Activated naive CD8-positive, alpha-beta T cell treated with anti-CD3 and anti-CD28 coated beads, Interleukin-2, amount 10 ng/mL, durations not matched to agents 7 days and 5 days (primary cell): Measurements from ENCODE around the gene CARD11. TPM values are rescaled to one million over a fixed set of nuclear protein-coding genes. Genes with fewer than 3 reads are reported as not detected.

Source experiments
- ATAC-seq: fragments of 150-1000 bp; cut with Tn5 transposase; one replicate; pipeline ENCODE4 v1.10.0; 2021; ENCODE audit warnings: low read depth, moderate library complexity
- POLR2A ChIA-PET: fragments of 350-600 bp; sonication (Branson Sonifier 250); formaldehyde crosslinking; loops from one replicate; lab custom pipeline; 2021; ENCODE audit warnings: antibody characterized with exemption; lab: Charles Lee
- DNase-seq: peaks from one replicate; pipeline ENCODE4 v3.0.0; 2021
- H3K27ac Mint-ChIP-seq: one replicate; pipeline ENCODE4 v1.8.0; 2022; ENCODE audit warnings: mild to moderate bottlenecking, mixed read lengths
- H3K27me3 Mint-ChIP-seq: one replicate; pipeline ENCODE4 v1.8.0; 2022; ENCODE audit warnings: mild to moderate bottlenecking, moderate library complexity, mixed read lengths
- H3K36me3 Mint-ChIP-seq: one replicate; pipeline ENCODE4 v1.8.0; 2021; ENCODE audit warnings: mild to moderate bottlenecking, mixed read lengths
- H3K4me1 Mint-ChIP-seq: one replicate; pipeline ENCODE4 v1.8.0; 2021; ENCODE audit warnings: mixed read lengths
- H3K4me3 Mint-ChIP-seq: one replicate; pipeline ENCODE4 v1.8.0; 2022; ENCODE audit warnings: mild to moderate bottlenecking, moderate library complexity, mixed read lengths
- H3K9me3 Mint-ChIP-seq: one replicate; pipeline ENCODE4 v1.8.0; 2021; ENCODE audit warnings: mixed read lengths
- total RNA-seq, 2 experiments: library from RNA; stranded (reverse); gene quantifications; one replicate each; pipeline ENCODE4 v1.2.3, GENCODE V29; 2021

Gene CARD11
- total RNA-seq, 2 experiments from 2014 or later: 140 to 151 TPM

DNA sequence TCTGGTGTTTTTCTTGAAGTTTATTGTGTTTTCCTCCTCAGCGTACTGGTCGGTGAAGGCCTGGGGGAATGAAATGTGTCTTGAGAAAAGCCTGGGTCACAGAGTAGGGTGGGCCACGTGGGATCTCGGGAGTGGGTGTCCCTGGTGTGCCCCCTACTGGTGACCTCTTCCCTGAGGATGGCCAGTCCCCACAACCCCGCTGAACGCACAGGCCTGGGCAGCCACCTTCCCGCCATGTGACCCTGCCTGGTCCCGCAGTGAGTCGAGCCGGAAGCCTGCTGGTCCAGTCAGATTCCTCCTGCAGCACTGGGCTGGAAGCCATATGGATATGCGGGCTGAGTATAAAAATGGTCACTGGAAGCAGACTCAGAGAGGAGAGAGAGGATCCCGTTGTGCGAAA lies 146.6 kb downstream of the CARD11 start:
- POLR2A ChIA-PET: no interaction called here
- no peak overlapping the region for H3K4me3 Mint-ChIP-seq
- no peaks in the 10 kb centered on the region for H3K27me3 Mint-ChIP-seq
- peaks cover 8% of the 10 kb centered on the region for H3K36me3 Mint-ChIP-seq
- peaks cover 20% of the 10 kb centered on the region for H3K4me1 Mint-ChIP-seq
- H3K27ac Mint-ChIP-seq: no peak overlapping the region
- no peaks in the 10 kb centered on the region for H3K9me3 Mint-ChIP-seq
- DNase-seq (no peak), ATAC-seq (no peak)

DNA sequence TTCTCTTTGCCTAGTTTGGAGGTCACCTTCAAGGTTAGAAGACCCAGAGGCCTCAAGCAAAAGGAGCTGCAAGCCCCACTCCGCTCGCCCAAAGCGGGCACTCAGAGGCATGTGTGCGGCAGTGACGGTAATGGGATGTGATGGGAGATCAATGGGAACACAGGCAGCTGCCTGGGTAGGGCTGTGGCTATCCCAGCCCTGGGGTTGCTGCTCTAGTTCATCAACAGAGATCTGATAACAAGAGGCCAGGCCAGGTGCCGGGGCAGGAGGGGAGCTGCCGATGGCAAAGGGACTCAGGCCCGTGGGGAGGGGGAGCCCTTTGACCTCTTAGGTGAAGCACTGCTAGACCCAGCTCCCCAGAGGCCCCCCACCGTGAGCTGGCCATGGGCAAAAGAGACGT lies 147.5 kb downstream of the CARD11 start:
- Mint-ChIP-seq H3K27me3 (peaks cover 1% of the 10 kb centered on the region), H3K4me1 (peaks cover 17% of the 10 kb centered on the region), H3K27ac (peak overlapping the region; percentile 71), H3K36me3 (peaks cover 4% of the 10 kb centered on the region), H3K9me3 (no peaks in the 10 kb centered on the region), H3K4me3 (no peak overlapping the region)
- no peak for DNase-seq
- ATAC-seq: no peak
- POLR2A ChIA-PET: no interaction called here

DNA sequence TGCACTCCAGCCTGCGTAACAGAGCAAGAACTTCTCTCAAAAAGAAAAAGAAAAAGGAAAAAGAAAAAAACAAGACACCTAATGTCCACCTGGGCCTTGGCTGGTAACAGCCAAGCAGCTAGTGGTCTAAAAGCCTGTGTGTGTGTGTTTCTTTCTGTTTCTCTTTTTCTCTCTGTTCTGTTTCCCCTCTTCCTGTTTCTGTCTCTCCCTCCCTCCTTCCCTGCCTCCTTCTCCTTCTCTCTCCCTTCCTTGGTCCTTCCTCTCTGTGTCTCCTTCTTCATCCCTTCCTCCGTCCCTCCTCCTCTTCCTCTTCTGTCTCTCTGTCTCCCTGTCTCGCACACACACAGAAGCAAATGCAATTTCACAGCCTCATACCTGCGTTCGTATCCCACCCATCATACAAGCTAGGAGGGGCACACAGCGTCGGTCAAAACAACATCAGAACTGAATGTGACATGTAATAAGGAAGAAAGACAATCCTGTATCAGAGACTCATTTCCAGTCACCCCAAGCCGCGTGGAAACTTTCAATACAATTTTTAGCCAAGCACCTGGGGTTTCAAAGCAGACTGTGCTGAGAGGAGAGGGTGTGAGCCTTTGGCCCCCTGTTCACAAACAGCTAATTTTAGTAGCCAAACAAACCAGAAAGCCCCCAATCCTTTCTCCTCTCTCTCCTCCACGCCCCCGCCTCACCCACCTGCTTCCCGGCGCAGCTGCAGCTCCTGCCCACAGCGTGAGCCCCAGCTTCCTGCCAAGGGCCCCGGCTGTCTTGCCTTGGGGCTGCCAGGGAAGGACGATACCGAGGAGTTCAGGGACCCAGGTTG lies 149.3 kb downstream of the CARD11 start:
- Mint-ChIP-seq H3K27ac (peak overlapping the region; percentile 92), H3K4me3 (peak overlapping the region; percentile 84), H3K36me3 (no peaks in the 10 kb centered on the region), H3K9me3 (no peaks in the 10 kb centered on the region), H3K4me1 (peaks cover 13% of the 10 kb centered on the region), H3K27me3 (peaks cover 3% of the 10 kb centered on the region)
- DNase-seq (peak; percentile 70), ATAC-seq (peak; percentile 74)
- POLR2A ChIA-PET: interaction anchor here (0.6 to 1.7 kb wide), 10 partner anchors 8 to 648 kb away, joined by 3 to 8 read pairs (median 3); no protein-coding TSS in a partner anchor

DNA sequence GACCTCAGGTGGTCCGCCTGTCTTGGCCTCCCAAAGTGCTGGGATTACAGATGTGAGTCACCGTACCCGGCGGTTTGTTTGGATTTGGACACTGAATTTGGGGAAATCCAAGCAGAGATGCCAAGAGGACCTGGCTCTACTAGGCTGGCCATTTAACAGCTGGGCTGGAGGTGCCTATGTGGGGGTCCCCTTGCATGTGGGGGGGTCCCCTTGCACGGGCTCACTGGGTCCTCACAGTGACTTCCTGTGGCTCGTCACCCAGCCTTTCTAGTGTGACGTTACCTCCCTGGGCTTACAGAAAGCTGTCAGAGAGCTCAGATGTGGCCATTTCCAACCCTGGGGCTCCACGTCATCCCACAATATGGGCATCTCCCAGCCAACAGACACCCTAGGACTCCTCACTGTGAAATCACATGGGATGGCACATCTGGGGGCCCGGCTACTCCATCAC lies 150.2 kb downstream of the CARD11 start:
- ATAC-seq: peak; percentile 58
- peak overlapping the region; percentile 92 for H3K27ac Mint-ChIP-seq
- peaks cover 3% of the 10 kb centered on the region for H3K27me3 Mint-ChIP-seq
- H3K9me3 Mint-ChIP-seq: no peaks in the 10 kb centered on the region
- H3K36me3 Mint-ChIP-seq: no peaks in the 10 kb centered on the region
- peaks cover 13% of the 10 kb centered on the region for H3K4me1 Mint-ChIP-seq
- peak; percentile 50 for DNase-seq
- H3K4me3 Mint-ChIP-seq: peak overlapping the region; percentile 84
- POLR2A ChIA-PET: interaction anchor here (0.6 to 1.0 kb wide), 6 partner anchors 9 to 167 kb away, joined by 3 to 4 read pairs (median 3); no protein-coding TSS in a partner anchor

DNA sequence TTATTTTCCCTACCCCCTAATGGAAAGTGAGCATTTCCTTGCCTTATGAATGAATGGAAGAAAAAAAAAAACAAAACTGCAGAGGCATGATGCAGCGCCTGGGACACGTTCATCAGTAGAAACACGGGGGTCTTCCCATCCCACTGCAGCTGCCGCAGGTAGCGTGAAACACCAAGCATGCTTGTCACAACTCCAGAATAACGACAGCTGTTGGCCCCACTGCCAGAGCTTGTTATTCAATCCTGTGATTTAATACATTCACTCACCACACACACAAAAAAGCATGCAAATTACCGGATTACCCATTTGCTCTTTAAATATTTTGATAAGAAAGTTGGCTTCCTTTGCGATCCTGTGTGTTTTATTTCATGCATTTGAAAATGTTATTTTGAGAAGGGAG lies 151.1 kb downstream of the CARD11 start:
- peaks cover 3% of the 10 kb centered on the region for H3K27me3 Mint-ChIP-seq
- H3K9me3 Mint-ChIP-seq: no peaks in the 10 kb centered on the region
- H3K36me3 Mint-ChIP-seq: no peaks in the 10 kb centered on the region
- no peak overlapping the region for H3K4me3 Mint-ChIP-seq
- H3K27ac Mint-ChIP-seq: peak overlapping the region; percentile 84
- DNase-seq (no peak), ATAC-seq (no peak)
- POLR2A ChIA-PET: no interaction called here
- peaks cover 13% of the 10 kb centered on the region for H3K4me1 Mint-ChIP-seq

DNA sequence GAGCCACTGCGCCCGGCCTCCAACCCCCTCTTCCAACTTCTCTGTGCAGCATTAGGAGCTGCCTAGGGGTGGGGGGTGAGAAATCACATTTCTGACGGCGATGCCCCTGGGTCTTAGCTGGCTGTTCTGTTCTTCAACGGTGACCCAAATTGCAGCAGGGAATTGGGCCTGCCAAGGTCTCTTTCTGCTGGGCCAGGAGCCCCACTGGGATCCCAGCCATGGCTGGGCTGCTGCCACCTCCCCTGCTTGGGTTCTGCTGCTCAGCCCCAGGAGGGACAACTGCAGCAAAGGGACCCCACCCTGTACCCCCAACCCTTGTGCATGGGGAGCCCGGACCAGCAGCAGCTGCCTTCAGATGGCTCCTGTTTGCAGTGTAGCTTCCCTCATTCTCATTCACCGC lies 155.9 kb downstream of the CARD11 start:
- POLR2A ChIA-PET: interaction anchor here (0.5 to 0.6 kb wide), 3 partner anchors 11 to 175 kb away, joined by 3 read pairs; no protein-coding TSS in a partner anchor
- H3K27me3 Mint-ChIP-seq: peaks cover 3% of the 10 kb centered on the region
- no peaks in the 10 kb centered on the region for H3K36me3 Mint-ChIP-seq
- H3K4me3 Mint-ChIP-seq: no peak overlapping the region
- H3K4me1 Mint-ChIP-seq: peaks cover 7% of the 10 kb centered on the region
- DNase-seq (no peak), ATAC-seq (no peak)
- H3K9me3 Mint-ChIP-seq: no peaks in the 10 kb centered on the region
- no peak overlapping the region for H3K27ac Mint-ChIP-seq

DNA sequence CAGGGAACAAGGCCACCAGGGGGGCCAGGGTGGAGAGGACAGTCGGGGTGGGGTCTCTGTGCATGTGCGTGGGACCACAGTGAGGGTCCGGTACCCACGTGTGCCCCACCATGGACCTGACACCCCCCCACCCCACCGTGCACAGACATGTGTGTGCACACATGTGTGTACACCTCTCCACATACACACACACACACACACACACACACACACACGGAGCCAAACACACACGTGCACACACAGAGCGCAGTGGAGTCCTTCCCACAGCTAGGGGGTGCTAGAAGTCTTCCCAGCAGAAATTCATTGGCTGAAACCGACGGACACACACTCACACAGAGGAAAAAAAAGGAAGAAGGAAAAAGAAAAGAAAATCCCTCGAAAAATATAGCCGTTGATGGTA lies 156.8 kb downstream of the CARD11 start:
- Mint-ChIP-seq H3K4me1 (peaks cover 3% of the 10 kb centered on the region), H3K9me3 (no peaks in the 10 kb centered on the region), H3K27me3 (peaks cover 3% of the 10 kb centered on the region), H3K36me3 (no peaks in the 10 kb centered on the region), H3K27ac (no peak overlapping the region), H3K4me3 (no peak overlapping the region)
- POLR2A ChIA-PET: interaction anchor here (0.6 kb wide), 1 partner anchor 182 kb away, joined by 3 read pairs; no protein-coding TSS in a partner anchor
- ATAC-seq: peak; percentile 78
- peak; percentile 53 for DNase-seq

DNA sequence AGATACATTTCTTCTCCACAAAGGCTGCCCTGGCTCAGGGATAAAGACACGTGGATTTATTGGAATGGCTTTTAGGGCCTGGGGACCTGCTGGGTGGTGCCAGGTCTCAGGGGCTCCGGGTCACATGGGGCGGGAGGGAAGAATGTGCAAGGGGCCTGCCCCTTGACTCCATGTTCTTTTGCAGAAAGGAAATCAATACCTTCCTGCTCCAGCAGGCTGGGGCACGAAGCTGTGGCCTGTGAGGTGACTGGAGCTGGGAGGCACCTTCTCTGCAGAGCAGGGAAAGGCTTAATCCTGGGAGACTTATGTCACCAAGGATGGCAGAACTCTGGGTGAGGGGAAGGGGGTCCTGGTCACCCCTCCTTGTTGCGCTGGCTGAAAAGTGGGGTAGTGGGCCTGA lies 157.3 kb downstream of the CARD11 start:
- Mint-ChIP-seq H3K4me3 (no peak overlapping the region), H3K27ac (no peak overlapping the region), H3K4me1 (peaks cover 3% of the 10 kb centered on the region), H3K9me3 (no peaks in the 10 kb centered on the region), H3K36me3 (no peaks in the 10 kb centered on the region), H3K27me3 (peaks cover 3% of the 10 kb centered on the region)
- no peak for DNase-seq
- ATAC-seq: no peak
- POLR2A ChIA-PET: no interaction called here

DNA sequence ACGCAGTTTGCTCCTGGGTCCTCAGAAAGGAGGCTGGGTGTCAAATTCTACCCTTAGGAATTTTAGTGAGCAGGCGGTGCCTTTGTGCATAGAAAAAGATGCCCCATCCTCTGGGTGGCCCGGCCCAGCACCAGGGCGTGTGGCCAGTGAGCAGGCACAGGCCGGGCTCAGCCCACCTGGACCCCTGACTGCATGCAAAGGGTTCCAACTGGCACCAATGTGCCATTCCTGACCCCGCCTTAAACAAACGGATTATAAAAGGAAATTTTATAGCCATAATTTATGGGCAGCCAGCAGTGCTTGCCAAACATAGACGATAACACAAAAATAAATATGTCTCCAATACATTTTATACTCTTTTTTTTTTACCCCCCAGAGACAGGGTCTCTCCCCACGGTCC lies 159.5 kb downstream of the CARD11 start:
- H3K4me3 Mint-ChIP-seq: no peak overlapping the region
- H3K4me1 Mint-ChIP-seq: peaks cover 12% of the 10 kb centered on the region
- no peak for DNase-seq
- H3K9me3 Mint-ChIP-seq: no peaks in the 10 kb centered on the region
- H3K27me3 Mint-ChIP-seq: no peaks in the 10 kb centered on the region
- no peaks in the 10 kb centered on the region for H3K36me3 Mint-ChIP-seq
- H3K27ac Mint-ChIP-seq: no peak overlapping the region
- POLR2A ChIA-PET: no interaction called here
- no peak for ATAC-seq

DNA sequence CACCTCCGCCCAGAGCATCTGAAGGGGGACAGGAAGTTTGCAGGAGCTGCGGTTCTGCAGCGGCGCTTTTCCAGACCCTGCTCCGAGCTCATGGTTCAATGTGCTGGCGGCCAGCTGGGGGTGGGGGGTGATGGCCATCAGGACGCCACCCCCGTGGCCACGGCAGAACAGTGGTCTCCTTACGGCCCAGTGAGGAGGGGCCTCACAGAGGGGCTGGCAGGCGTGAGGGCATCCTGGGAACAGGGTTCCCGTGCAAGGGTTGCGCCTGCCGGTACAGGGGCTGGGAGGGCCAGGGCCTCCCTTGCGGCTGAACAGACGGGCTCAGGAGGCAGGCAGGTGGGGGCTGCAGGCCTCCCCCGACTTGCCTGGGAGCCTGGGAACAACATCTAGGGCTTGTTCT lies 160.6 kb downstream of the CARD11 start:
- Mint-ChIP-seq H3K27ac (no peak overlapping the region), H3K4me1 (peaks cover 22% of the 10 kb centered on the region), H3K9me3 (no peaks in the 10 kb centered on the region), H3K27me3 (peaks cover 1% of the 10 kb centered on the region), H3K4me3 (no peak overlapping the region), H3K36me3 (no peaks in the 10 kb centered on the region)
- ATAC-seq: no peak
- POLR2A ChIA-PET: no interaction called here
- DNase-seq: no peak

DNA sequence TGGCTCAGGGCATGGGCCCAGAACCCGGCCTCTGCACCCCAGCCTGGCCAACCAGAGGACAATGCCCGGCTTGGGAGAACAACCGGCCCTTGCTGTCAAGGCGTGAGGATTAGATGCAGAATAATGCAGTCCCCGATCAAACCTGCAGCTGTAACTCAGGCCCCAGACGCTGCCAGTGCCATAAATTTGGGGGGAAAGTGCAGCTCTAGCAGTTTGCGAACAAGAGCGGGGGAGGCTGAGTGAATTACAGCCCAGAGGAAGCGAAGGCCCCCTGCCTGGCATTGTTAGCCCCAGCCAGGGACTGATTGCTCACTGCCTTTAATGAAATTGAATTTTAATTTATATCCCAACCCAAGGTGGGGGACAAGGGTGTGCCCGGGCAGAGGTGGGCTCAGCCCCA lies 161.6 kb downstream of the CARD11 start:
- Mint-ChIP-seq H3K27me3 (peaks cover 1% of the 10 kb centered on the region), H3K4me1 (peaks cover 22% of the 10 kb centered on the region), H3K9me3 (no peaks in the 10 kb centered on the region), H3K4me3 (no peak overlapping the region), H3K36me3 (no peaks in the 10 kb centered on the region), H3K27ac (no peak overlapping the region)
- POLR2A ChIA-PET: no interaction called here
- DNase-seq: no peak
- no peak for ATAC-seq

DNA sequence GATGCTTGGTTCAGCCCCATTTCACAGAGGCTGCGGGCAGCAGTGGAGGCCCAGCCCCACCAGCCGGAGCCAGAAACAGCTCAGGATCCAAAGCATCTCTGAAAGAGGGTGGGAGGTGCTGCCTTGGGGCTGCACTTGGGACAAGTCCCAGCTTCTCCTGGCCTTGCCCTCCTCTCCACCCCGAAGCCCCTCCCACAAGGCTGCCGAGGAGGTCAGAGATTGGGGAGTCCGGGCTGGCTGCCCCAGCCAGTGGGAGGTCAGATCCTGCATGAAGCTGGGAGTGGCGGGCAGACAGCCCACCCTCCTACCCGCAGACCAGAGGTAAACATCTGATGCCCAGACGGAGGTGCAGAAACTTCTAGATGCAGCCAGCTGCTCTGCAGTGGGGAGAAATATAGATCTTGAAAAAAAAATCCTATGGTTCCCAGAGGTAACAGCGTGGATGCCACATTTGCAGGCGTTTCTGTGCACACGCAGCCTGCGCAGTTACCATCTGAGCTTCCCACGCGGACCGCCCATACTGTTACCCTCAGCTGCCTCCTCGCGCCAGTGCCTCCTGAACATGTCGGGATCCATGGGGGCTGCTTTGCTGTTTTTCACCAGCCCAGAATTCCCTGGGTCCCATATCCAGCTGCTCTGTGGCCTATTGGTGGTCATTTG lies 162.7 kb downstream of the CARD11 start:
- Mint-ChIP-seq H3K9me3 (no peaks in the 10 kb centered on the region), H3K4me3 (no peak overlapping the region), H3K27ac (no peak overlapping the region), H3K27me3 (peaks cover 1% of the 10 kb centered on the region), H3K4me1 (peaks cover 20% of the 10 kb centered on the region), H3K36me3 (no peaks in the 10 kb centered on the region)
- DNase-seq (no peak), ATAC-seq (no peak)
- POLR2A ChIA-PET: no interaction called here

DNA sequence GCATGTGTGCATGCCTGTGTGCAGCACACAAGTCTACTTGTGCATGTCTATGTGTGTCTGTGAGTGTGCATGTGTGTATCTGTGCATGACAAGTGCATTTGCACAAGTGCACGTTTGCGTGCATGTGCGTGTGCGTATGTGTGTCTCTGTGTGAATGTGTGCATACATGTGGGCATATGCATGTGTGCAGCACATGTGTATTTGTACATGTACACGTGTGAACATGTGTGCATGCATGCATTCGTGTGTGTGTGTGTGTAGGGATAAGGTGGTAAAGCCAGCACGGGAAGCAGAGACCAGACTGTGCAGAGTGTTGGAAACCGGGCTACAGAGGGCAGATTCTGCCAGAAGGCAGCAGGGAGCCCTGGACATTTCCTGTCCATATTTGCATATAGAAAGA lies 163.6 kb downstream of the CARD11 start:
- no peak for DNase-seq
- no peak for ATAC-seq
- Mint-ChIP-seq H3K27me3 (peaks cover 1% of the 10 kb centered on the region), H3K4me3 (no peak overlapping the region), H3K4me1 (peaks cover 23% of the 10 kb centered on the region), H3K36me3 (no peaks in the 10 kb centered on the region), H3K9me3 (no peaks in the 10 kb centered on the region), H3K27ac (no peak overlapping the region)
- POLR2A ChIA-PET: no interaction called here
